Measurements from ENCODE around the gene CLN5. TPM values are rescaled to one million over a fixed set of nuclear protein-coding genes. Genes with fewer than 3 reads are reported as not detected.
A peak's percentile ranks its signal among the peaks of the same experiment; 100 is the strongest.
"Not testable (repeated sequence)": the region's sequence is repeated elsewhere in the genome, so short reads cannot be mapped to it uniquely, and the experiment has no call there.

Gene CLN5
- 24.8 and 29.9 TPM in 2 replicates for total RNA-seq

- DNase-seq (ENCODE audit: low read depth in 2 of 2), result peak; percentile 91 to 93
Observed at GRCh38 chr13:76991796-76992547, at the start of gene CLN5. TSS of gene CLN5 (plus strand) at chr13:76992081. CDS start at chr13:76992099, 18 bp downstream.

DNA sequence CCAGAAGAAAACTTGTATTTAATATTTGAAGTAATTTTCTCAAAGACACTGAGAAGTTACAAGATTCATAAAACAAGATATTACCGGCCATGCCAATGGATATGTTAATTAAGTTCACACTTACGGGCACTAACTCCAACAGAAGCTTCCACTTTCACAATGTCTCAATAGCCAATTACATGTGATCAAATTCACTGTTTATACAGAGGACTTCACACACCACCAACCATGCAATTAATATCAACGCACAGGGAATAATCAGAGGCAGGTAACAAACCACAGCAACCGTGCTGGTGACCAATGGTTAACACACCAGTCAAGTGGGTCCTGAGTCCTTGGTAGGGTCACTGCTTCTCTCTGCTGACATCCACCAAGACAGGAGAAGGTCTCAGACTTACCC is 49.5 kb upstream of the CLN5 start:
- no peak for DNase-seq (ENCODE audit: low read depth in 2 of 2)

GRCh38 chr13:76943646-76944045 is 48.2 kb upstream of the CLN5 start:
- DNase-seq (ENCODE audit: low read depth in 2 of 2), result no peak

GRCh38 chr13:76944456-76944855 is 47.4 kb upstream of the CLN5 start:
- DNase-seq (ENCODE audit: low read depth in 2 of 2), result peak; percentile 34 to 42

GRCh38 chr13:76948149-76948548 is 43.7 kb upstream of the CLN5 start, which contains the start of gene ACOD1:
TSS of gene ACOD1 (plus strand) at chr13:76948511. CDS start at chr13:76948559, 48 bp downstream.
- no peak for DNase-seq (ENCODE audit: low read depth in 2 of 2)

GRCh38 chr13:76950101-76950500 is 41.8 kb upstream of the CLN5 start:
- DNase-seq (ENCODE audit: low read depth in 2 of 2), result no peak

DNA sequence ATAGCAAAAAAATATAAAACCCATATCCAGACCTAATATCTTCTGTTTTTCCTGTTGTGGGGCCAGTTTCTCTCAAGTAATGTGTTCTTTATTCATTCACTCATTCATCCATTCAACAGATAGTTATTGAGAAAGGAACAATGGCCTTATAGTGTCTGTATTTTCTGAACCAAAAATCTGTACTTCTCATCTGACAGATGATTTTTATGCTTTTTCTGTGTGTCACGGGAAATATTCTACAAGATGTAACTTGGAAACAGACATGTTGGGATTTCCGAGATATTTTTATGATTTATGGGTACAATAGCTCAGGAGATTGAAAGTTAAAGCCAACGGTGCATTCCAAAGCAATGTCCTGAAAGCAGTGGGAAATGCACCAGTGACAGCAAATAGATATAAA is 37.9 kb upstream of the CLN5 start:
- no peak for DNase-seq (ENCODE audit: low read depth in 2 of 2)

DNA sequence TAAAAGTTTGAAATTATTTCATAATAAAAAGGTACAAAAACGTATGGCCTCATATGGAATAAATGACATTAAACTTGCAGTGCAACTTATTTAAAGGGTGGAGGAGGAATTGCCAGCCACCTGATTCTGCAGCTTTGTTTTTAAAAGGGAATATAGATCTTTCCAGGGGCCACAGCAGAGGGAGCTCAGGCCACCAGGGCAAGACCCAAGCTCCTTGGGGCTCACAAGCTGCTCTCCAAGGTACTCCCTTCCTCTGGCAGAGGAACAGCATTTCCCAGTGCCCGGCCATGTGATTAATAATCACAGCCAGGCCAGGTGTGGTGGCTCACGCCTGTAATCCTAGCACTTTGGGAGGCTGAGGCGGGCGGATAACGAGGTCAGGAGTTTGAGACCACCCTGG is 37.3 kb upstream of the CLN5 start:
- DNase-seq (ENCODE audit: low read depth in 2 of 2), result no peak

DNA sequence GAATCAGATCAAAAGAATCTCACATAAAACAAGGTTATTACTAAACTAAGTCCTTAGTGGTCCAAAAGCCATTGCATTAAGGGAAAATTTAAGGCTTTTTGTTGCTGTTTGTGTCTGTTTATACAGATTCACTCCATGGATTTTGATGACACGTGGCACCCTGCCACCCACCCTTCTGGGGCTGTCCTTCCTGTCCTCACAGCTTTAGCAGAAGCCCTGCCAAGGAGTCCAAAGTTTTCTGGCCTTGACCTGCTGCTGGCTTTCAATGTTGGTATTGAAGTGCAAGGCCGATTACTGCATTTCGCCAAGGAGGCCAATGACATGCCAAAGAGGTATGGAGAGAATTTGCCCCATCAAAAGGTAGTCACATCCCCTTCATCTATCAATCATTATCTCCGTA is 36.7 kb upstream of the CLN5 start:
- no peak for DNase-seq (ENCODE audit: low read depth in 2 of 2)

GRCh38 chr13:76955661-76956060 is 36.2 kb upstream of the CLN5 start:
- DNase-seq (ENCODE audit: low read depth in 2 of 2), result no peak

GRCh38 chr13:76958841-76959432 is 32.9 kb upstream of the CLN5 start:
- DNase-seq (ENCODE audit: low read depth in 2 of 2), result no peak

DNA sequence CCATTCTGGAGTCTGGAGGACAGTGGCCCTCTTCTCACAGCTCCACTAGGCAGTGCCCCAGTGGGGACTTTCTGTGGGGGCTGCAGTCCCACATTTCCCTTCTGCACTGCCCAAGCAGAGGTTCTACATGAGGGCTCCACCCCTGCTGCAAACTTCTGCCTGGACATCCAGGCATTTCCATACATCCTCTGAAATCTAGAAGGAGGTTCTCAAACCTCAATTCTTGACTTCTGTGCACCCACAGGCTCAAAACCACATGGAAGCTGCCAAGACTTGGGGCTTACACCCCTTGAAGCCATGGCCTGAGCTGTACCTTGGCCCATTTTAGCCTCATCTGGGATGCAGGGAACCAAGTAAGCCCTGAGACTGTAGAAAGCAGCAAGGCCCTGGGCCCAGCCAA is 32.1 kb upstream of the CLN5 start:
- not testable (repeated sequence) for DNase-seq (ENCODE audit: low read depth in 2 of 2)

GRCh38 chr13:76965759-76966421 is 26.0 kb upstream of the CLN5 start:
- DNase-seq (ENCODE audit: low read depth in 2 of 2), result peak in 1 of 2 donors; percentile 83

DNA sequence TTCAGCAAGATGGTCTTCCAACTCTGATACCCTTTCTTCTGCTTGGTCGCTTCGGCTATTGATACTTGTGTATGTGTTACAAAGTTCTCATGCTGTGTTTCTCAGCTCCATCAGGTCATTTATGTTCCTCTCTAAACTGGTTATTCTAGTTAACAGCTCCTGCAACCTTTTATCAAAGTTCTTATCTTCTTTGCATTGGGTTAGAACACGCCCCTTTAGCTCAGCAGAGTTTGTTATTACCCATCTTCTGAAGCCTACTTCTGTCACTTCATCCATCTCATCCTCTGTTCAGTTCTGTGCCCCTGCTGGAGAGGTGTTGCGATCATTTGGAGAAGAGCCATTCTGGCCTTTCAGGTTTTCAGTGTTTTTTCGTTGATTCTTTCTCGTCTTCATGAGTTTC is 24.9 kb upstream of the CLN5 start:
- DNase-seq (ENCODE audit: low read depth in 2 of 2), result no peak

- DNase-seq (ENCODE audit: low read depth in 2 of 2), result no peak
Observed at GRCh38 chr13:76968041-76968440, 23.8 kb upstream of the CLN5 start.

DNA sequence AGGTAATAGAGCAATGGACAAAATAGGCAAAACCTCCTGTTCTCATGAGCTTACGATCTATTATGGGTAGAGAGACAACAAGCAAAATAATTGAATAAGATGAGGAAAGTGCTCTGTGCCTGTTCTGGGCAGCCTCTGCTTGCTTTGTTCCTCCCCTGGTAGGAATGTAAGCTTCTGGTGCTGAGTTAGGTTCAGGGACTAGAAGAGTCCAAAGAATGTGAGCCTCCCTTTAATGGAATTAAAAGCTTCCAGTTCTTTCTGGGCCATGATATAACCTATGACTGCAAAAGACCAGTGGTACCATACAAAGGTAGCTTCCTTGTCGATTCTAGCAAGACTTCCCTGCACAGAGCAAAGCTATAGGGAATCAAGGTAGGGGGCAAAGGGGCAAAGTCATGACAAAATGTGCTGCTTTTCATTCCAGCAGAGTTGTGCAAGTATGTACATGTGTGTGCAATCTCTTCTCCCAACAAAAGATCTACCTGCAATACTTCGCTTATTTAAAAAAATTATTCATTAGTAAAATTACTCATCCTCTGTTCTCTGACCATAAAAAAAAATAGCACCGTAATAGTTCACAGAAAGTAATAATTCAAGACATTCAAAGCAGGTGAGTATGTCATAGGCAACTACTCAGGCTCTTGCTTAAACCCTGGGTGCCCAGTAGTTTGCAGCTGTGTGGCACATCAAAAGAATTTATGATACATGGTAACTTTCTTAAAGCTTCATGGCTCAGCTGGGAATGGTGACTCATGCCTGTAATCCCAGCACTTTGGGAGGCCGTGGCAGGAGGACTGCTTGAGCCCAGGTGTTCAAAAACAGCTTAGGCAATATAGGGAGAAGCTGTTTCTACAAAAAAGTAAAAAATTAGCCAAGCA is 22.2 kb upstream of the CLN5 start:
- no peak for DNase-seq (ENCODE audit: low read depth in 2 of 2)

- no peak for DNase-seq (ENCODE audit: low read depth in 2 of 2)
Observed at GRCh38 chr13:76971215-76971614, 20.7 kb upstream of the CLN5 start.

DNA sequence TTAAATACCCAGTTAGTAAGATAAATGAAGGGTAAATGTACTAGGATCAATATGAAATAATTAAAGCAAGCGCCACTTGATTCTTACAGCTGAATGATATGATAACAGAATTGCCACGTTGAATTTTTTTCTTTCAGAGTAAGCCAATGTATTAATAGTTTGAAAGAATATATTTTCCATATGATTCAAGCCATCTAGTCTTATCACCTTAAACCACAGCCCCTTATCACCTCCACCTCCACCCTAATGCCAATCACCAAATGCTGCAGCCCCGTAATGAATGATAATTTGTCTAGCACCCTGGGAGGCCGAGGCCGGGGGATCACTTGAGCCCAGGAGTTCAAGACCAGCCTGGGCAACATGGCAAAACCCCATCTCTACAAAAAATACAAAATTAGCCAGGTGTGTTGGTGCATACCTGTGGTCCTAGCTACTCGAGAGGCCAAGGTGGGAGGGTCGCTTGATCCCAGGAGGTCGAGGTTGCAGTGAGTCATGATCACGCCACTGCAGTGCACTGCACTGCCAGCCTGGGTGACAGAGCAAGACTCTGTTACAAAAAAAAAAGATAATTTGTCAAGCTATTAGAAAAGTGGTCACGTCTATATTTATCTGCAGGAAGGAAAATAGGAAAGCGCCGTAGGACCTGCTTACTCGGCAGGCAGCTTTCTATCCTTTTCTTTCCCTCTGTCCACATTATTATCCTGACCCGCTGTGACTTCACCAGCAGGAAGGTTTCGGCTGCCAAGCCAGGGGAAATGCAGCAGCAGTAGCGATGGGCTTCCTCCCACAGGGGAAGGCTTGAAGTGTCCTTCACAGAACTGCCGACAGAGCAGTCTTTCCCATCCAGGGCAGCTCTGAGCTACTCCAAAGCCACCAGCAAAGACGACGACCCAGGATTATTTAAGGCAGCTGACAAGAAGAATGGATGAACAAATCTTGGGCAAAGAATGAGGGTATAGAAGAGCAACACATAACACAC is 19.7 kb upstream of the CLN5 start:
- peak; percentile 10 to 31 for DNase-seq (ENCODE audit: low read depth in 2 of 2)

GRCh38 chr13:76973920-76974617 is 17.8 kb upstream of the CLN5 start:
- no peak for DNase-seq (ENCODE audit: low read depth in 2 of 2)

- DNase-seq (ENCODE audit: low read depth in 2 of 2), result no peak
Observed at GRCh38 chr13:76974618-76974975, 17.3 kb upstream of the CLN5 start.

Measured in lung microvascular endothelial cell (primary cell).